ENCODE measurements around the gene RALGPS1.

The RALGPS1 gene

GRCh38 chr9:127244609-127245601 is 330.3 kb downstream of the RALGPS1 start:
- peaks cover 6 to 8% of the 10 kb centered on the region in 2 donors for H3K4me1 Mint-ChIP-seq (ENCODE audit: low read depth in 2 of 2)
- peak; percentile 100 for ATAC-seq (replicated peaks)
- H3K4me3 Mint-ChIP-seq, result peak overlapping the region; percentile 85 to 86
- no peaks in the 10 kb centered on the region for H3K27me3 Mint-ChIP-seq
- no peaks in the 10 kb centered on the region for H3K9me3 Mint-ChIP-seq
- no peaks in the 10 kb centered on the region for H3K36me3 Mint-ChIP-seq (ENCODE audit: insufficient read depth)
- peak overlapping the region in 1 of 2 donors; percentile 75 for H3K27ac Mint-ChIP-seq
- peak; percentile 91 to 94 (median 92) for DNase-seq

- DNase-seq (no peak), ATAC-seq (replicated peaks) (no peak)
- Mint-ChIP-seq H3K4me3 (peak overlapping the region; percentile 85 to 86), H3K4me1 (ENCODE audit: low read depth in 2 of 2) (peaks cover 6 to 8% of the 10 kb centered on the region in 2 donors), H3K36me3 (ENCODE audit: insufficient read depth) (no peaks in the 10 kb centered on the region), H3K27me3 (no peaks in the 10 kb centered on the region), H3K27ac (no peak overlapping the region), H3K9me3 (no peaks in the 10 kb centered on the region)
Measured at GRCh38 chr9:127245637-127246164, 331.1 kb downstream of the RALGPS1 start.

- Mint-ChIP-seq H3K36me3 (ENCODE audit: insufficient read depth) (no peaks in the 10 kb centered on the region), H3K27ac (no peak overlapping the region), H3K4me3 (no peak overlapping the region), H3K4me1 (ENCODE audit: low read depth in 2 of 2) (peaks cover 6 to 8% of the 10 kb centered on the region in 2 donors), H3K9me3 (no peaks in the 10 kb centered on the region), H3K27me3 (peaks cover 0 to 2% of the 10 kb centered on the region in 2 donors)
- ATAC-seq (replicated peaks) (no peak), DNase-seq (no peak)
Measured at GRCh38 chr9:127248241-127248640, 333.7 kb downstream of the RALGPS1 start.

GRCh38 chr9:127249877-127250276 is 335.3 kb downstream of the RALGPS1 start:
- ATAC-seq (replicated peaks) (no peak), DNase-seq (no peak)
- Mint-ChIP-seq H3K27ac (no peak overlapping the region), H3K4me1 (ENCODE audit: low read depth in 2 of 2) (peaks cover 4 to 5% of the 10 kb centered on the region in 2 donors), H3K36me3 (ENCODE audit: insufficient read depth) (no peaks in the 10 kb centered on the region), H3K27me3 (peaks cover 0 to 14% of the 10 kb centered on the region in 2 donors), H3K4me3 (no peak overlapping the region), H3K9me3 (no peaks in the 10 kb centered on the region)

GRCh38 chr9:127250896-127251391 is 336.4 kb downstream of the RALGPS1 start:
- Mint-ChIP-seq H3K9me3 (no peaks in the 10 kb centered on the region), H3K4me3 (no peak overlapping the region), H3K27ac (no peak overlapping the region), H3K4me1 (ENCODE audit: low read depth in 2 of 2) (no peaks in the 10 kb centered on the region), H3K27me3 (peaks cover 0 to 16% of the 10 kb centered on the region in 2 donors), H3K36me3 (ENCODE audit: insufficient read depth) (no peaks in the 10 kb centered on the region)
- DNase-seq (no peak), ATAC-seq (replicated peaks) (no peak)

- H3K4me1 Mint-ChIP-seq (ENCODE audit: low read depth in 2 of 2), result no peaks in the 10 kb centered on the region
- H3K27ac Mint-ChIP-seq, result no peak overlapping the region
- no peaks in the 10 kb centered on the region for H3K36me3 Mint-ChIP-seq (ENCODE audit: insufficient read depth)
- H3K27me3 Mint-ChIP-seq, result peaks cover 0 to 16% of the 10 kb centered on the region in 2 donors
- no peaks in the 10 kb centered on the region for H3K9me3 Mint-ChIP-seq
- ATAC-seq (replicated peaks) (no peak), DNase-seq (no peak)
- no peak overlapping the region for H3K4me3 Mint-ChIP-seq
Measured at GRCh38 chr9:127252410-127253318, 338.1 kb downstream of the RALGPS1 start.

- Mint-ChIP-seq H3K27me3 (peaks cover 0 to 16% of the 10 kb centered on the region in 2 donors), H3K4me1 (ENCODE audit: low read depth in 2 of 2) (no peaks in the 10 kb centered on the region), H3K9me3 (no peaks in the 10 kb centered on the region), H3K36me3 (ENCODE audit: insufficient read depth) (no peaks in the 10 kb centered on the region), H3K27ac (no peak overlapping the region), H3K4me3 (no peak overlapping the region)
- DNase-seq, result no peak
- ATAC-seq (replicated peaks), result no peak
Measured at GRCh38 chr9:127253446-127253845, 338.9 kb downstream of the RALGPS1 start.

- Mint-ChIP-seq H3K4me3 (no peak overlapping the region), H3K27ac (no peak overlapping the region), H3K4me1 (ENCODE audit: low read depth in 2 of 2) (no peaks in the 10 kb centered on the region)
Measured at GRCh38 chr9:127255692-127256091, 341.1 kb downstream of the RALGPS1 start.

GRCh38 chr9:127256324-127256723 is 341.7 kb downstream of the RALGPS1 start:
- Mint-ChIP-seq H3K9me3 (no peaks in the 10 kb centered on the region), H3K36me3 (ENCODE audit: insufficient read depth) (no peaks in the 10 kb centered on the region), H3K27ac (no peak overlapping the region), H3K4me1 (ENCODE audit: low read depth in 2 of 2) (no peaks in the 10 kb centered on the region), H3K4me3 (no peak overlapping the region), H3K27me3 (peaks cover 0 to 16% of the 10 kb centered on the region in 2 donors)
- ATAC-seq (replicated peaks), result no peak
- no peak for DNase-seq

More at GRCh38 chr9:127255692-127256091, 341.1 kb downstream of the RALGPS1 start:
- DNase-seq, result no peak
- Mint-ChIP-seq H3K27me3 (peaks cover 0 to 16% of the 10 kb centered on the region in 2 donors), H3K9me3 (no peaks in the 10 kb centered on the region), H3K36me3 (ENCODE audit: insufficient read depth) (no peaks in the 10 kb centered on the region)
- no peak for ATAC-seq (replicated peaks)

GRCh38 chr9:127258606-127259471 is 344.3 kb downstream of the RALGPS1 start:
- no peaks in the 10 kb centered on the region for H3K36me3 Mint-ChIP-seq (ENCODE audit: insufficient read depth)
- no peak overlapping the region for H3K27ac Mint-ChIP-seq
- H3K4me1 Mint-ChIP-seq (ENCODE audit: low read depth in 2 of 2), result no peaks in the 10 kb centered on the region
- H3K4me3 Mint-ChIP-seq, result no peak overlapping the region
- DNase-seq (no peak), ATAC-seq (replicated peaks) (no peak)
- H3K9me3 Mint-ChIP-seq, result no peaks in the 10 kb centered on the region
- H3K27me3 Mint-ChIP-seq, result peaks cover 0 to 8% of the 10 kb centered on the region in 2 donors

- no peaks in the 10 kb centered on the region for H3K9me3 Mint-ChIP-seq
- ATAC-seq (replicated peaks), result no peak
- no peaks in the 10 kb centered on the region for H3K36me3 Mint-ChIP-seq (ENCODE audit: insufficient read depth)
- no peak overlapping the region for H3K4me3 Mint-ChIP-seq
- DNase-seq, result no peak
- H3K4me1 Mint-ChIP-seq (ENCODE audit: low read depth in 2 of 2), result no peaks in the 10 kb centered on the region
- no peaks in the 10 kb centered on the region for H3K27me3 Mint-ChIP-seq
- H3K27ac Mint-ChIP-seq, result no peak overlapping the region
Measured at GRCh38 chr9:127262602-127263001, 348.0 kb downstream of the RALGPS1 start.

- no peak overlapping the region for H3K27ac Mint-ChIP-seq
- H3K36me3 Mint-ChIP-seq (ENCODE audit: insufficient read depth), result no peaks in the 10 kb centered on the region
- no peaks in the 10 kb centered on the region for H3K9me3 Mint-ChIP-seq
- no peak for ATAC-seq (replicated peaks)
- H3K27me3 Mint-ChIP-seq, result no peaks in the 10 kb centered on the region
- no peak for DNase-seq
- H3K4me1 Mint-ChIP-seq (ENCODE audit: low read depth in 2 of 2), result no peaks in the 10 kb centered on the region
- H3K4me3 Mint-ChIP-seq, result no peak overlapping the region
Measured at GRCh38 chr9:127263237-127263636, 348.7 kb downstream of the RALGPS1 start.

Measured in effector memory CD8-positive, alpha-beta T cell (primary cell).